GM19395 (cell line): ENCODE results near the gene P2RX3.
"Not testable (repeated sequence)": the region's sequence is repeated elsewhere in the genome, so short reads cannot be mapped to it uniquely, and the experiment has no call there.

ENCODE experiments used
- ATAC-seq: cut with Tn5 transposase; IDR thresholded peaks from one replicate; pipeline ENCODE4 v1.9.1; 2021; ENCODE audit warnings: mild to moderate bottlenecking, moderate library complexity; ENCODE audit not compliant: unreplicated experiment

Gene P2RX3

GRCh38 chr11:57338142-57338541, at the start of gene P2RX3:
Gene P2RX3, plus strand, starts transcription at chr11:57338352. Its CDS starts 199 bp downstream, at chr11:57338551.
- ATAC-seq: no peak

- no peak for ATAC-seq
These were observed 49.2 kb upstream of the P2RX3 start for GRCh38 chr11:57288771-57289579.

- no peak for ATAC-seq
These were observed 47.9 kb upstream of the P2RX3 start for GRCh38 chr11:57290288-57290687.

GRCh38 chr11:57294225-57295131, 43.7 kb upstream of the P2RX3 start:
- ATAC-seq: no peak

DNA sequence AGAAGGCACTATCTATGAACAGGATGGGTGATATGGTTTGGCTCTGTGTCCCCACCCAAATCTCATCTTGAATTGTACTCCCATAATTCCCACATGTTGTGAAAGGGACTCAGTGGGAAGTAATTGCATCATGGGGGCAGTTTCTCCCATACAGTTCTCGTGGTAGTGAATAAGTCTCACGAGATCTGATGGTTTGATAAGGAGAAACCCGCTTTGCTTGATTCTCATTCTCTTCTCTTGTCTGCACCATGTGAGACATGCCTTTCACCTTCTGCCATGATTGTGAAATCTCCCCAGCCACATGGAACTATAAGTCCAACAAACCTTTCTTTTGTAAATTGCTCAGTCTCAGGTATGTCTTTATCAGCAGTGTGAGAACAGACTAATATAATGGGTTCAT, 41.9 kb upstream of the P2RX3 start:
- not testable (repeated sequence) for ATAC-seq

GRCh38 chr11:57297221-57297620, 40.9 kb upstream of the P2RX3 start:
- no peak for ATAC-seq

DNA sequence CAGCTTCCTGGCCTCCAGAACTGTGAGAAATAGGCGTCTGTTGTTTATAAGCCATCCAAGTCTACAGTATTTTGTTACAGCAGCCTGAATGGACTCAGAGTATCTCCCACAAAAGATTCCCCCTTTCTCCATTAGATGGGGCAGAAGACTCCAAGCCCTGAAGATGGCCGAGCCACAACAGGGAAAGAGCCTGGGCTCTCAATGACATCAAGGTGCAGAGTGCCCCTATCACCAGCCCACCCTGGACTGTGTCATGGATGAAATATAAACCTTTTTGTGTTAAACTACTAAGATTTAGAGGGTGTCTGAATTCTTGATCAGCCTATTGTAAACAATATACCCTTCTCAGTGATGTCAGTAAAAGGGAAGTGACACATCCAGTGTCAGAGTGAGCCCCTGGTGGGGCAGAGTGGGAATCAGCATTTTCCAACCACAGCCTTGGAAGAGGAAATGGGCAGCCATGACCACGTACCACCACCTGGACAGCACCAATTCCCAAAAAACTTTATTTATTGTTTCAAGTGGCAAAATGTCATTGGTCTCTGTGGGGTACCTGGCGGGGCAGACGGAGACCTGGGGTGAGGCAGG, 38.9 kb upstream of the P2RX3 start:
- ATAC-seq: no peak

DNA sequence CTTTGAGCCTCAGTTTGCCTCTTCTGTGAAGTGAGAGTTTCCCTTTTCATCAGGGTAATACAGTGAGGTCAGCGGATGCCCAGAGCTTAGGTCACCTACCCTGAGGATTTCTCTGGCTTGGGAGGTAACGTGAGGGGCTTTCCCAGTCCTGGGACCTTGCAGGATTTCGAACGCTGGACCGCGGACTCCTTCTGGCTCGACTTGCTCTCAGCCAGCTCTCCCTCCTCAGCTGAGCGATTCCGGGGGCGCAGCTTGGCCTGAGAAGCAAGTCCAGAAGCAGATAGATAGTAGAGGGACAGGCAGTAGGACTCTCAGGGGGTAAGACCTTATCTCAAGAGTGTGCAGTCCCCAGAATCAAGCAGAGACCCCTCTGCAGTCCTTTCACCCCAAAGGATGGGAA, 37.4 kb upstream of the P2RX3 start:
- no peak for ATAC-seq

GRCh38 chr11:57301711-57302423, 36.3 kb upstream of the P2RX3 start:
- ATAC-seq: no peak

DNA sequence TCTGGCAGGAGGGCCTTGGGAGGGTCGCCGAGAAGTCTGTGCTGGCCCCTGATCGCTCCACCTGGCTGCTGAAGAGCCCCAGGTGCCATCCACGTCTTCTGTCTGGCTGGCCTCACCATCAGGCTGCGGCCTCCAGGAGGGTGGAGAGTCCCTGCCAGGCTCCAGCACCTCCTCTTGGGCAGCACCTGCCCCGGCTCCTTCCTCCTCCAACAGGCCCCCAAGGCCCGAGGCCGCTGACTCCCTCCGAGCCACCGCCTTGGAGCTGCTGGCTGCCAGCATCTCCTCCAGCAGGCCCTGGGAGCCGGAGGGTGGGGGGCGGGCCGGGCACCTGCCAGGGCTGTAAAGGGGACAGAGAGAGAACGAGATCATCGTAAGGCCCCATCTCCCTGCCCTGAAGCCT, 35.7 kb upstream of the P2RX3 start:
- ATAC-seq: no peak

DNA sequence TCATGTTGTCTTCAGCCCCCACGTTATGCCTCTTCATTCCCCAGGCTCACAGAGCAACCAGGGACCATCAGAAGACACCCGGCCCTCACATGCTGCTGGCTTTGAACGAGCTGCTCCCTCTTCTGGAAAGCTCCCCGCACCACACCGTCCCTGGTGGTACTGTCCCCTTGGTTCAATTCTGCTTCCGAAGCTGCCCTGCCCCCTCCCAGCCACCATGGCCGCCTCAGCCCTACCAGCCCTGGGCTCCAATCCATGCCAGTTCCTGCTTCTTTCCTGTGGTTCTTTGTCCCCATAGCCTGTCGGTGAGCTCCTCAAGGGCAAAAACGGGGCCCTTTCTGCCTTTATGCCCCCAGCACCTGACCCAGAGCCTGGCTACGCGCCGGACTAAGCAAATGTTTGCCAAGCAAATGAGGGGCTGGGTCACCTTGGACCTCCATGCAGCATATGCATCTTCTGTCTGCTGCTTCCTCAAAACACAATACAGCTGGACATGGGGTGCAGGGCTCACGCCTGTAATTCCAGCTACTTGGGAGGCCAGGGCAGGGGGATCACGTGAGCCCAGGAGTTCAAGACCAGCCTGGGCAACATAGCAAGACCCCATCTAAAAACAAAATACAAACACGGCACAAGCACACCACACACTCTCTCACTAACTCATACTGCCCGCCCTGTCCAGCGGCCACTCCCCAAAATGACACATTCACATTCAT, 34.7 kb upstream of the P2RX3 start:
- no peak for ATAC-seq

- no peak for ATAC-seq
These were observed 34.1 kb upstream of the P2RX3 start for GRCh38 chr11:57303990-57304579.

DNA sequence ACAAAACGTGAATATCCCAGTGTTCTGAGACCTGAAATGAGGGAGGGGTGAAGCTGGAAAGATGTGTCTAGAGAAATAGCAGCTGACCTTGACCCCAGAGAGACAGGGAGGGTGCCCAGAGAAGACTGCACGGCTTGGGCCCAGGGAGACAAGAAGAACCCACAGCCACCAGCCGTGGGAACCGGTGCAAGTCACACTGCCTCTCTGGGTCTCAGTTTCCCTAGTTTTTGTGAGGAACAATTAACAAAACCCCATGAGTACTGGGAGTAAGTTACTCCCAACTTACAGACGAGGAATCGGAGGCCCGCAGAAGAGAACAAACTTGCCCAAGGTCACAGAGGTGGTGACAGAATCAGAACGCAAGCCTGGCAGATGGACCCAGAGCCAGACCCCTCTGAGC, 32.6 kb upstream of the P2RX3 start:
- no peak for ATAC-seq

DNA sequence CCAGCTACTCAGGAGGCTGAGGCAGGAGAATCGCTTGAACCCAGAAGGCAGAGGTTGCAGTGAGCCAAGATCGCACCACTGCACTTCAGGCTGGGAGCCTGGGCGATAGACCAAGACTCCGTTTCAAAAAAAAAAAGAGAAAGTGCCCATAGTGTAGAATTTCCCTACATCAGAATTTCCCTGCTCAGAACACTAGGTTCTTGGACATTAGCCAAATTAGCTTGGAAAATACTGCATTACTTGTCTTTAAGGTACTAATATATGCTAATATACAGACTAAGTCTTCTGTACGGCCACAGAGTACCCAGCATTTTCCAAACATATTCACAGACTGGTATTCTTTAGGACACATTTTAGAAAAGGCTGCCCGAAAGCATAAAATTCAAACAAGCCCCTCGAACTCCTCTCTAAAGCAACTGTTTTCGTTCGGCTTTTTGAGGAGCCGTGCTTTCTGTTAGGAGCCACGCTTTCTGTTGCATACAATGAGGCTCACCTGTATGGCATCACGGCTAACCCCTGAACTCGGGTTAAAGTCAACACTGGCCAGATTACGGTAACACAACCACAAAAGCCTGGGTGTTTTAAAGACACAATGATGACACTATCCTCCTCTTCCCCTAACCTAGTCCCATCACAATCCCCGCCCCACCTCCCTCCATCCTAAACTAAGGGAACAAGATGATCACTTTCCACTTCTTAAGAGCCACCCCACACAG, 31.8 kb upstream of the P2RX3 start:
- ATAC-seq: no peak

DNA sequence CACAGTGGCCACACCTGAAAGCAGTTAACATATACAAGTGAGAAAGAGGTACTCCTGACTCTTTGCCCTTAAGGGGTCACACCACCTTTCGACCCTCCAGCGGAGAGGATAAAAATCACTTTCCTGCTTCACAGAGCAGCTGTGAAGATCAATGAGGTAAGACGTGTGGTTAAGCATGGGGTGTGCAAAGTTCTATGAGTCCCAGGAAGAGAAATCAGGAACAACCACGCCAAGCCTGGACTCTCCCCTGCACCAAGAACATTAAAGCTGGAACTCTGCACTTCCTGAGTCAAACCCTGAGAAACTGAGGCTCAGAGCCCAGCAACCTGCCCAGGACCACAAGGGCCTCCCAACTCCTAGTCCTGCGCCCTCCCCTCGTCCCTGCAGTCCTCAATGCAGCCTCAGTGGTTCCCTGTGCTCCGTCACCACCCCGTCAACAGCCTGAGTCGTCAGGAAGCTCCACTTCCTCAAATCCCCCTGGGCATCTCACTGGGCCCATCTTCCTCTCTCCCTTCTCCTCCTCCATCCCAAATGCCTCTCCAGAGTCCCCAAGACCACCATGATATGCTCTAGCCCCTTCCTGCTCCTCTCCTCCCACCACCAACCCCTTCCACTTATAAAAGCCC, 31.1 kb upstream of the P2RX3 start:
- no peak for ATAC-seq

- no peak for ATAC-seq
These were observed 30.4 kb upstream of the P2RX3 start for GRCh38 chr11:57307666-57308270.

DNA sequence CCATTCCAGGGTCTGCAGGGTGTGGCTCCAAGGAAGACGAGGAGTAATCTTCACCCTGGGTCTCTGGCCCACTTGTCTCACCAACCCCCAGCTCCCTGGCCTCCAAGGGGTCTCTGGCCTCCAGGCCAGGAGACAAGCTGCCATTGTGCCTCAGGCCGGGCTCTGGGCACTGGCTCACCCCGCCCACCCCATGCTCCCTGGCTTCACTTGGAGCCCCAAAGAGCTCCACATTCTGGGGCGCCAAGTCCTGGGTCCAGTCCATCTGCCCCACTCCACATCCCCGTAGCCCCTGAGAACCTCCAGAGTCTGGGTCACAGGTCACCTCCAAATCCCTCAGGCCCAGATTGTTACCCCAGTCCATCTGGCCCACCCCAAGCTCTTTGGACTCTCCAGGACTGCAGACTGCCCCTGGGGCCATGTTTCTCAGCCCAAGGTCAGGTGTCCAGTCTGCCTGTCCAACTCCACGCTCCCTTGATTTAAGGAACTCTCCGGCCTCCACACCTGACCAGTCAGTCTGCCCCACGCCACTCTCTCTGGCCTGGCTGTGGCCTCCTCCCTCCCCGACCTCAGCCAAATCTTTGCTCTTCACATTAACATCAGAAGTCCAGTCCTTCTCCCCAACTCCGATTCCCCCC, 29.6 kb upstream of the P2RX3 start:
- no peak for ATAC-seq
